ENCODE results near the gene RNF138. TPM values are rescaled to one million over a fixed set of nuclear protein-coding genes. Genes with fewer than 3 reads are reported as not detected.

The RNF138 gene
- total RNA-seq, 1 experiment from 2014 or later, result 103 TPM

DNA sequence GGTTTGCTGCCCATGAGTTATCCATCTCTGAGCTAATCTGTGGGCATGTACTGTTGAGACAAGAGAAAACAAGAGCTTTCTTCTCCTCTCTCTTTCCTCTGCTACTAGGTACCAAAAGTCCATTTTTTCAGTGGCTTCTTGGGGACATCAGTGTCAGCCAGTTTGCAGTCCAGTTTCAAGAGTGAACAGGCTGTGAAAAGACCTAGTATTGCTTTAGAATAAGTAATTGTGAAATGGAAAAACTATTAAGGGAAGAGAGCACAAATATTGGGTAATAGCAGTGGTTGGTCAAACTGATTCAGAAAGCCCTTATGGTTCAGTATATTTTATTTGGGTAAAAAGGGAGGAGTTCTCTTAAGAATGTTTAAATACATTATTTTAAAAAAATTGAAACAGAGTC, 65.2 kb downstream of the RNF138 start (continued):
- TF ChIP-seq, protein P1, sequence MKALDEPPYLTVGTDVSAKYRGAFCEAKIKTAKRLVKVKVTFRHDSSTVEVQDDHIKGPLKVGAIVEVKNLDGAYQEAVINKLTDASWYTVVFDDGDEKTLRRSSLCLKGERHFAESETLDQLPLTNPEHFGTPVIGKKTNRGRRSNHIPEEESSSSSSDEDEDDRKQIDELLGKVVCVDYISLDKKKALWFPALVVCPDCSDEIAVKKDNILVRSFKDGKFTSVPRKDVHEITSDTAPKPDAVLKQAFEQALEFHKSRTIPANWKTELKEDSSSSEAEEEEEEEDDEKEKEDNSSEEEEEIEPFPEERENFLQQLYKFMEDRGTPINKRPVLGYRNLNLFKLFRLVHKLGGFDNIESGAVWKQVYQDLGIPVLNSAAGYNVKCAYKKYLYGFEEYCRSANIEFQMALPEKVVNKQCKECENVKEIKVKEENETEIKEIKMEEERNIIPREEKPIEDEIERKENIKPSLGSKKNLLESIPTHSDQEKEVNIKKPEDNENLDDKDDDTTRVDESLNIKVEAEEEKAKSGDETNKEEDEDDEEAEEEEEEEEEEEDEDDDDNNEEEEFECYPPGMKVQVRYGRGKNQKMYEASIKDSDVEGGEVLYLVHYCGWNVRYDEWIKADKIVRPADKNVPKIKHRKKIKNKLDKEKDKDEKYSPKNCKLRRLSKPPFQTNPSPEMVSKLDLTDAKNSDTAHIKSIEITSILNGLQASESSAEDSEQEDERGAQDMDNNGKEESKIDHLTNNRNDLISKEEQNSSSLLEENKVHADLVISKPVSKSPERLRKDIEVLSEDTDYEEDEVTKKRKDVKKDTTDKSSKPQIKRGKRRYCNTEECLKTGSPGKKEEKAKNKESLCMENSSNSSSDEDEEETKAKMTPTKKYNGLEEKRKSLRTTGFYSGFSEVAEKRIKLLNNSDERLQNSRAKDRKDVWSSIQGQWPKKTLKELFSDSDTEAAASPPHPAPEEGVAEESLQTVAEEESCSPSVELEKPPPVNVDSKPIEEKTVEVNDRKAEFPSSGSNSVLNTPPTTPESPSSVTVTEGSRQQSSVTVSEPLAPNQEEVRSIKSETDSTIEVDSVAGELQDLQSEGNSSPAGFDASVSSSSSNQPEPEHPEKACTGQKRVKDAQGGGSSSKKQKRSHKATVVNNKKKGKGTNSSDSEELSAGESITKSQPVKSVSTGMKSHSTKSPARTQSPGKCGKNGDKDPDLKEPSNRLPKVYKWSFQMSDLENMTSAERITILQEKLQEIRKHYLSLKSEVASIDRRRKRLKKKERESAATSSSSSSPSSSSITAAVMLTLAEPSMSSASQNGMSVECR (CRISPR knock-in tag; IDR thresholded peaks at IDR 0.05; ENCODE audit: borderline replicate concordance), result no peak
- TF ChIP-seq ZNF416 (CRISPR knock-in tag; IDR thresholded peaks at IDR 0.05) (no peak), ATF1 (CRISPR knock-in tag; IDR thresholded peaks at IDR 0.05) (no peak), MYBL2 (CRISPR knock-in tag; IDR thresholded peaks at IDR 0.05) (no peak), ZBTB21 (CRISPR knock-in tag; IDR thresholded peaks at IDR 0.05; ENCODE audit: borderline replicate concordance) (no peak)
- TF ChIP-seq, protein P2, sequence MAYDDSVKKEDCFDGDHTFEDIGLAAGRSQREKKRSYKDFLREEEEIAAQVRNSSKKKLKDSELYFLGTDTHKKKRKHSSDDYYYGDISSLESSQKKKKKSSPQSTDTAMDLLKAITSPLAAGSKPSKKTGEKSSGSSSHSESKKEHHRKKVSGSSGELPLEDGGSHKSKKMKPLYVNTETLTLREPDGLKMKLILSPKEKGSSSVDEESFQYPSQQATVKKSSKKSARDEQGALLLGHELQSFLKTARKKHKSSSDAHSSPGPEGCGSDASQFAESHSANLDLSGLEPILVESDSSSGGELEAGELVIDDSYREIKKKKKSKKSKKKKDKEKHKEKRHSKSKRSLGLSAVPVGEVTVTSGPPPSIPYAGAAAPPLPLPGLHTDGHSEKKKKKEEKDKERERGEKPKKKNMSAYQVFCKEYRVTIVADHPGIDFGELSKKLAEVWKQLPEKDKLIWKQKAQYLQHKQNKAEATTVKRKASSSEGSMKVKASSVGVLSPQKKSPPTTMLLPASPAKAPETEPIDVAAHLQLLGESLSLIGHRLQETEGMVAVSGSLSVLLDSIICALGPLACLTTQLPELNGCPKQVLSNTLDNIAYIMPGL (CRISPR knock-in tag; IDR thresholded peaks at IDR 0.05), result no peak
- TF ChIP-seq, protein P3, sequence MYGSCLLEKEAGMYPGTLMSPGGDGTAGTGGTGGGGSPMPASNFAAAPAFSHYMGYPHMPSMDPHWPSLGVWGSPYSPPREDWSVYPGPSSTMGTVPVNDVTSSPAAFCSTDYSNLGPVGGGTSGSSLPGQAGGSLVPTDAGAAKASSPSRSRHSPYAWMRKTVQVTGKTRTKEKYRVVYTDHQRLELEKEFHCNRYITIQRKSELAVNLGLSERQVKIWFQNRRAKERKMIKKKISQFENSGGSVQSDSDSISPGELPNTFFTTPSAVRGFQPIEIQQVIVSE (CRISPR knock-in tag; IDR thresholded peaks at IDR 0.05; ENCODE audit: borderline replicate concordance), result no peak
- TF ChIP-seq, protein P4, sequence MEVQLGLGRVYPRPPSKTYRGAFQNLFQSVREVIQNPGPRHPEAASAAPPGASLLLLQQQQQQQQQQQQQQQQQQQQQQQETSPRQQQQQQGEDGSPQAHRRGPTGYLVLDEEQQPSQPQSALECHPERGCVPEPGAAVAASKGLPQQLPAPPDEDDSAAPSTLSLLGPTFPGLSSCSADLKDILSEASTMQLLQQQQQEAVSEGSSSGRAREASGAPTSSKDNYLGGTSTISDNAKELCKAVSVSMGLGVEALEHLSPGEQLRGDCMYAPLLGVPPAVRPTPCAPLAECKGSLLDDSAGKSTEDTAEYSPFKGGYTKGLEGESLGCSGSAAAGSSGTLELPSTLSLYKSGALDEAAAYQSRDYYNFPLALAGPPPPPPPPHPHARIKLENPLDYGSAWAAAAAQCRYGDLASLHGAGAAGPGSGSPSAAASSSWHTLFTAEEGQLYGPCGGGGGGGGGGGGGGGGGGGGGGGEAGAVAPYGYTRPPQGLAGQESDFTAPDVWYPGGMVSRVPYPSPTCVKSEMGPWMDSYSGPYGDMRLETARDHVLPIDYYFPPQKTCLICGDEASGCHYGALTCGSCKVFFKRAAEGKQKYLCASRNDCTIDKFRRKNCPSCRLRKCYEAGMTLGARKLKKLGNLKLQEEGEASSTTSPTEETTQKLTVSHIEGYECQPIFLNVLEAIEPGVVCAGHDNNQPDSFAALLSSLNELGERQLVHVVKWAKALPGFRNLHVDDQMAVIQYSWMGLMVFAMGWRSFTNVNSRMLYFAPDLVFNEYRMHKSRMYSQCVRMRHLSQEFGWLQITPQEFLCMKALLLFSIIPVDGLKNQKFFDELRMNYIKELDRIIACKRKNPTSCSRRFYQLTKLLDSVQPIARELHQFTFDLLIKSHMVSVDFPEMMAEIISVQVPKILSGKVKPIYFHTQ (CRISPR knock-in tag; IDR thresholded peaks at IDR 0.05), result no peak

DNA sequence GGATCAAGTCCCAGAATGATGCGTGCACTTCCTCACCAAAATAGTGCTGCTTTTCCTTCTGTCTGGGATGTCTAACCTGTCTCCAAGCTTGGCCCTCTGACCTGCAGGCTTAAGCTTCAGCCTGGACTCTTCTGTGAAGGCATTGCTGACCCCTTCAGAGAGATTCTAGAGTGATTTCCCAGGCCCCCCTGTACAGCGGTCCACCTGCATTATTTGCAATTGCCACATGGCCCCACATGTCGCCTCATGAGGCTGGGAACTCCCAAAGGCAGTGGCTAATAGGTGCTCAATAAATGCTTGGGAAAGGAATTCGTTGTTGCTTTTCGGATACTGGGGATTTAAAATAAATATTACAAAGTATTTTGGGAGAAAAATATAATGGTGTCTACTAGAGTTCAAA, 65.9 kb downstream of the RNF138 start:
- peak overlapping the region; percentile 53 for H3K4me3 Mint-ChIP-seq
- H3K9me3 Mint-ChIP-seq, result 0 out of 2 replicates have a peak, but pooled peaks cover 3% of the 10 kb centered on the region
- no peak overlapping the region for H3K27ac Mint-ChIP-seq
- peak; percentile 15; the same call in 1 of the 2 replicates for ATAC-seq
- DNase-seq (ENCODE audit: low spot score), result no peak
- no peaks in the 10 kb centered on the region for H3K27me3 Mint-ChIP-seq (ENCODE audit: low read depth)
- TF ChIP-seq, protein P5, sequence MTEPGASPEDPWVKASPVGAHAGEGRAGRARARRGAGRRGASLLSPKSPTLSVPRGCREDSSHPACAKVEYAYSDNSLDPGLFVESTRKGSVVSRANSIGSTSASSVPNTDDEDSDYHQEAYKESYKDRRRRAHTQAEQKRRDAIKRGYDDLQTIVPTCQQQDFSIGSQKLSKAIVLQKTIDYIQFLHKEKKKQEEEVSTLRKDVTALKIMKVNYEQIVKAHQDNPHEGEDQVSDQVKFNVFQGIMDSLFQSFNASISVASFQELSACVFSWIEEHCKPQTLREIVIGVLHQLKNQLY (CRISPR knock-in tag; IDR thresholded peaks at IDR 0.05), result no peak
- TF ChIP-seq E2F1 (CRISPR knock-in tag; IDR thresholded peaks at IDR 0.05) (no peak), IRF1 (CRISPR knock-in tag; IDR thresholded peaks at IDR 0.05) (no peak), ATF1 (CRISPR knock-in tag; IDR thresholded peaks at IDR 0.05) (no peak), SMAD4 (CRISPR knock-in tag; IDR thresholded peaks at IDR 0.05) (no peak)
- TF ChIP-seq, protein P6, sequence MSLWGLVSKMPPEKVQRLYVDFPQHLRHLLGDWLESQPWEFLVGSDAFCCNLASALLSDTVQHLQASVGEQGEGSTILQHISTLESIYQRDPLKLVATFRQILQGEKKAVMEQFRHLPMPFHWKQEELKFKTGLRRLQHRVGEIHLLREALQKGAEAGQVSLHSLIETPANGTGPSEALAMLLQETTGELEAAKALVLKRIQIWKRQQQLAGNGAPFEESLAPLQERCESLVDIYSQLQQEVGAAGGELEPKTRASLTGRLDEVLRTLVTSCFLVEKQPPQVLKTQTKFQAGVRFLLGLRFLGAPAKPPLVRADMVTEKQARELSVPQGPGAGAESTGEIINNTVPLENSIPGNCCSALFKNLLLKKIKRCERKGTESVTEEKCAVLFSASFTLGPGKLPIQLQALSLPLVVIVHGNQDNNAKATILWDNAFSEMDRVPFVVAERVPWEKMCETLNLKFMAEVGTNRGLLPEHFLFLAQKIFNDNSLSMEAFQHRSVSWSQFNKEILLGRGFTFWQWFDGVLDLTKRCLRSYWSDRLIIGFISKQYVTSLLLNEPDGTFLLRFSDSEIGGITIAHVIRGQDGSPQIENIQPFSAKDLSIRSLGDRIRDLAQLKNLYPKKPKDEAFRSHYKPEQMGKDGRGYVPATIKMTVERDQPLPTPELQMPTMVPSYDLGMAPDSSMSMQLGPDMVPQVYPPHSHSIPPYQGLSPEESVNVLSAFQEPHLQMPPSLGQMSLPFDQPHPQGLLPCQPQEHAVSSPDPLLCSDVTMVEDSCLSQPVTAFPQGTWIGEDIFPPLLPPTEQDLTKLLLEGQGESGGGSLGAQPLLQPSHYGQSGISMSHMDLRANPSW (CRISPR knock-in tag; conservative IDR thresholded peaks at IDR 0.05; ENCODE audit: low read depth), result no peak
- no peaks in the 10 kb centered on the region for H3K36me3 Mint-ChIP-seq
- ChIA-PET CTCF (interaction anchor here (0.5 to 5.3 kb wide), 47 partner anchors 9 to 1044 kb away, joined by 3 to 86 read pairs (median 4); partner anchors contain the start of gene GAREM1), POLR2A (no interaction called here)
- H3K4me1 Mint-ChIP-seq, result peaks cover 9% of the 10 kb centered on the region
